Activated T-cell treated with anti-CD3 and anti-CD28 coated beads, Interleukin-2, amount 50 U/mL, for 24 hours (primary cell): ENCODE data around the gene C1QB.
"Not testable (repeated sequence)": the region's sequence is repeated elsewhere in the genome, so short reads cannot be mapped to it uniquely, and the experiment has no call there.

ENCODE experiments used
- DNase-seq: peaks from one replicate; pipeline ENCODE4 v3.0.0-alpha.2; 2020
- H3K27ac Mint-ChIP-seq: 2 replicates; pipeline ENCODE4 v1.8.0; 2020; ENCODE audit warnings: mild to moderate bottlenecking, mixed read lengths
- H3K27me3 Mint-ChIP-seq: 2 replicates; pipeline ENCODE4 v1.8.0; 2020; ENCODE audit warnings: mixed read lengths
- H3K36me3 Mint-ChIP-seq: 2 replicates; pipeline ENCODE4 v1.8.0; 2020; ENCODE audit warnings: low read depth, mixed read lengths
- H3K4me1 Mint-ChIP-seq: 2 replicates; pipeline ENCODE4 v1.8.0; 2020; ENCODE audit warnings: low read depth, mixed read lengths
- H3K4me3 Mint-ChIP-seq: 2 replicates; pipeline ENCODE4 v1.8.0; 2020; ENCODE audit warnings: mild to moderate bottlenecking, moderate library complexity, mixed read lengths
- H3K9me3 Mint-ChIP-seq: 2 replicates; pipeline ENCODE4 v1.8.0; 2020; ENCODE audit warnings: mixed read lengths

Gene C1QB

GRCh38 chr1:22687191-22687590, 34.2 kb downstream of the C1QB start:
- Mint-ChIP-seq H3K9me3 (no peaks in the 10 kb centered on the region), H3K27me3 (peaks cover 38% of the 10 kb centered on the region), H3K4me1 (no peaks in the 10 kb centered on the region), H3K27ac (no peak overlapping the region), H3K4me3 (no peak overlapping the region), H3K36me3 (no peaks in the 10 kb centered on the region)
- DNase-seq: no peak

GRCh38 chr1:22688466-22688865, 35.4 kb downstream of the C1QB start:
- no peaks in the 10 kb centered on the region for H3K4me1 Mint-ChIP-seq
- H3K36me3 Mint-ChIP-seq: no peaks in the 10 kb centered on the region
- peaks cover 36% of the 10 kb centered on the region for H3K27me3 Mint-ChIP-seq
- H3K4me3 Mint-ChIP-seq: no peak overlapping the region
- DNase-seq: no peak
- no peaks in the 10 kb centered on the region for H3K9me3 Mint-ChIP-seq
- no peak overlapping the region for H3K27ac Mint-ChIP-seq

- H3K4me3 Mint-ChIP-seq: no peak overlapping the region
- no peaks in the 10 kb centered on the region for H3K4me1 Mint-ChIP-seq
- no peak overlapping the region for H3K27ac Mint-ChIP-seq
- H3K9me3 Mint-ChIP-seq: no peaks in the 10 kb centered on the region
- no peaks in the 10 kb centered on the region for H3K36me3 Mint-ChIP-seq
- DNase-seq: no peak
- peaks cover 26% of the 10 kb centered on the region for H3K27me3 Mint-ChIP-seq
Measured at GRCh38 chr1:22689505-22689904, 36.5 kb downstream of the C1QB start.

GRCh38 chr1:22691031-22691753, 38.2 kb downstream of the C1QB start:
- H3K27me3 Mint-ChIP-seq: peaks cover 14% of the 10 kb centered on the region
- no peaks in the 10 kb centered on the region for H3K4me1 Mint-ChIP-seq
- H3K27ac Mint-ChIP-seq: no peak overlapping the region
- no peak overlapping the region for H3K4me3 Mint-ChIP-seq
- H3K9me3 Mint-ChIP-seq: no peaks in the 10 kb centered on the region
- DNase-seq: no peak
- H3K36me3 Mint-ChIP-seq: no peaks in the 10 kb centered on the region

GRCh38 chr1:22694172-22694571, 41.1 kb downstream of the C1QB start:
- Mint-ChIP-seq H3K9me3 (no peaks in the 10 kb centered on the region), H3K4me3 (no peak overlapping the region), H3K36me3 (no peaks in the 10 kb centered on the region), H3K4me1 (no peaks in the 10 kb centered on the region), H3K27ac (no peak overlapping the region), H3K27me3 (peaks cover 10% of the 10 kb centered on the region)
- no peak for DNase-seq

GRCh38 chr1:22696610-22697009, 43.6 kb downstream of the C1QB start:
- no peak overlapping the region for H3K4me3 Mint-ChIP-seq
- H3K27ac Mint-ChIP-seq: no peak overlapping the region
- H3K27me3 Mint-ChIP-seq: peaks cover 7% of the 10 kb centered on the region
- H3K9me3 Mint-ChIP-seq: no peaks in the 10 kb centered on the region
- DNase-seq: no peak
- H3K4me1 Mint-ChIP-seq: no peaks in the 10 kb centered on the region
- H3K36me3 Mint-ChIP-seq: no peaks in the 10 kb centered on the region

- Mint-ChIP-seq H3K27me3 (peaks cover 13% of the 10 kb centered on the region), H3K36me3 (no peaks in the 10 kb centered on the region), H3K4me3 (no peak overlapping the region), H3K4me1 (no peaks in the 10 kb centered on the region), H3K9me3 (no peaks in the 10 kb centered on the region), H3K27ac (no peak overlapping the region)
- no peak for DNase-seq
Measured at GRCh38 chr1:22697980-22698379, 44.9 kb downstream of the C1QB start.

- no peak overlapping the region for H3K27ac Mint-ChIP-seq
- H3K4me3 Mint-ChIP-seq: no peak overlapping the region
- no peaks in the 10 kb centered on the region for H3K9me3 Mint-ChIP-seq
- H3K27me3 Mint-ChIP-seq: peaks cover 16% of the 10 kb centered on the region
- no peak for DNase-seq
- no peaks in the 10 kb centered on the region for H3K36me3 Mint-ChIP-seq
- no peaks in the 10 kb centered on the region for H3K4me1 Mint-ChIP-seq
Measured at GRCh38 chr1:22699681-22700520, 46.9 kb downstream of the C1QB start.

GRCh38 chr1:22702296-22703085, 49.5 kb downstream of the C1QB start:
- H3K9me3 Mint-ChIP-seq: no peaks in the 10 kb centered on the region
- H3K27me3 Mint-ChIP-seq: peaks cover 34% of the 10 kb centered on the region
- no peak overlapping the region for H3K4me3 Mint-ChIP-seq
- H3K27ac Mint-ChIP-seq: no peak overlapping the region
- no peak for DNase-seq
- H3K36me3 Mint-ChIP-seq: no peaks in the 10 kb centered on the region
- H3K4me1 Mint-ChIP-seq: no peaks in the 10 kb centered on the region

- Mint-ChIP-seq H3K27me3 (peaks cover 49% of the 10 kb centered on the region), H3K9me3 (no peaks in the 10 kb centered on the region), H3K4me3 (no peak overlapping the region), H3K4me1 (no peaks in the 10 kb centered on the region), H3K27ac (no peak overlapping the region), H3K36me3 (no peaks in the 10 kb centered on the region)
- peak; percentile 76 for DNase-seq
Measured at GRCh38 chr1:22704440-22705067, 51.5 kb downstream of the C1QB start.

- Mint-ChIP-seq H3K4me3 (no peak overlapping the region), H3K36me3 (no peaks in the 10 kb centered on the region), H3K4me1 (peaks cover 2% of the 10 kb centered on the region), H3K27me3 (peaks cover 52% of the 10 kb centered on the region), H3K9me3 (no peaks in the 10 kb centered on the region), H3K27ac (no peak overlapping the region)
- DNase-seq: no peak
Measured at GRCh38 chr1:22705586-22705985, 52.5 kb downstream of the C1QB start.

GRCh38 chr1:22706100-22706499, 53.1 kb downstream of the C1QB start:
- H3K9me3 Mint-ChIP-seq, H3K27ac Mint-ChIP-seq, DNase-seq, H3K36me3 Mint-ChIP-seq, H3K4me3 Mint-ChIP-seq, H3K4me1 Mint-ChIP-seq: not testable (repeated sequence)
- H3K27me3 Mint-ChIP-seq: peaks cover 52% of the 10 kb centered on the region

- H3K27me3 Mint-ChIP-seq: peaks cover 69% of the 10 kb centered on the region
- no peak for DNase-seq
- no peaks in the 10 kb centered on the region for H3K9me3 Mint-ChIP-seq
- no peak overlapping the region for H3K4me3 Mint-ChIP-seq
- no peaks in the 10 kb centered on the region for H3K36me3 Mint-ChIP-seq
- peaks cover 14% of the 10 kb centered on the region for H3K4me1 Mint-ChIP-seq
- no peak overlapping the region for H3K27ac Mint-ChIP-seq
Measured at GRCh38 chr1:22708777-22709176, 55.7 kb downstream of the C1QB start.

- H3K9me3 Mint-ChIP-seq: no peaks in the 10 kb centered on the region
- DNase-seq: no peak
- H3K36me3 Mint-ChIP-seq: no peaks in the 10 kb centered on the region
- H3K27me3 Mint-ChIP-seq: peaks cover 73% of the 10 kb centered on the region
- H3K4me1 Mint-ChIP-seq: peaks cover 14% of the 10 kb centered on the region
- no peak overlapping the region for H3K27ac Mint-ChIP-seq
- no peak overlapping the region for H3K4me3 Mint-ChIP-seq
Measured at GRCh38 chr1:22709227-22709626, 56.2 kb downstream of the C1QB start.
